GM12878 (cell line): ENCODE results near the gene SMOC1. TPM values are rescaled to one million over a fixed set of nuclear protein-coding genes. Genes with fewer than 3 reads are reported as not detected.

ENCODE experiments used
- ATAC-seq: fragments of 200-7000 bp; cut with Tn5 transposase; 3 replicates; pipeline ENCODE4 v1.9.1; 2020; ENCODE audit warnings: mild to moderate bottlenecking, moderate library complexity
- BruUV-seq: library from RNA; stranded (reverse); fragments of 400-500 nt; replicated peaks from 2 replicates; lab custom pipeline; 2021; lab: Mats Ljungman, UMichigan
- CTCF ChIA-PET: fragments of 300-600 bp; sonication (Branson Sonifier 250); formaldehyde crosslinking; extraction: SDS; loops from one replicate; lab custom pipeline; 2021; ENCODE audit warnings: inconsistent platforms; lab: Yijun Ruan, JAX
- POLR2A ChIA-PET: fragments of 350-600 bp; formaldehyde crosslinking; extraction: SDS; loops from one replicate; lab custom pipeline; 2021; ENCODE audit warnings: inconsistent platforms; lab: Charles Lee
- RAD21 ChIA-PET: fragments of 300-600 bp; sonication (Branson Sonifier 250); formaldehyde crosslinking; loops from one replicate; lab custom pipeline; 2023; ENCODE audit warnings: antibody characterized with exemption; ENCODE audit not compliant: unreplicated experiment; lab: Charles Lee
- SMC1A ChIA-PET: fragments of 300-600 bp; sonication (Branson Sonifier 250); formaldehyde crosslinking; loops from one replicate; lab custom pipeline; 2023; ENCODE audit not compliant: unreplicated experiment, uncharacterized antibody; lab: Charles Lee
- DNase-seq: peaks from one replicate; pipeline ENCODE4 v3.0.0-alpha.2; 2011; ENCODE audit warnings: low read depth, low spot score
- FAIRE-seq: peaks from 3 replicates; lab custom pipeline; 2011; peaks lifted over from hg19 to GRCh38; lab: Jason Lieb, UNC
- H2AFZ ChIP-seq: 2 replicates; pipeline ENCODE4 v1.6.0; 2011; ENCODE audit warnings: low read depth, low read length, control low read depth; ENCODE audit not compliant: control insufficient read depth
- H3K27ac ChIP-seq: 2 replicates; pipeline ENCODE4 v1.5.1; 2011; ENCODE audit warnings: control low read depth; ENCODE audit not compliant: control insufficient read depth, insufficient read depth
- H3K27me3 ChIP-seq, 2 experiments: replicated peaks in 1 of 2; 2 replicates each; pipeline versions ENCODE4 v1.6.0 to v1.6.1; 2011; ENCODE audit warnings: low read length in 1 of 2; ENCODE audit not compliant: control insufficient read depth in 2 of 2, insufficient read depth in 2 of 2
- H3K36me3 ChIP-seq, 2 experiments: 2 replicates each; pipeline ENCODE4 v1.5.1; 2011; ENCODE audit warnings: low read length in 1 of 2; ENCODE audit not compliant: control insufficient read depth in 2 of 2, insufficient read depth in 2 of 2
- H3K4me1 ChIP-seq: 2 replicates; pipeline ENCODE4 v1.6.1; 2011; ENCODE audit warnings: mild to moderate bottlenecking, low read length, moderate library complexity, mixed read lengths; ENCODE audit not compliant: control insufficient read depth, insufficient read depth
- H3K4me2 ChIP-seq: 2 replicates; pipeline ENCODE4 v1.6.0; 2011; ENCODE audit warnings: control low read depth; ENCODE audit not compliant: control insufficient read depth, insufficient read depth
- H3K4me3 ChIP-seq: fragments of 200-600 bp; sonication (generic); 2 replicates; pipeline ENCODE4 v1.5.1; 2016
- H3K79me2 ChIP-seq: 2 replicates; pipeline ENCODE4 v1.6.0; 2011; ENCODE audit warnings: low read length; ENCODE audit not compliant: control insufficient read depth, insufficient read depth
- H3K9ac ChIP-seq: 2 replicates; pipeline ENCODE4 v1.8.0; 2011; ENCODE audit warnings: low read length, control low read depth, mixed read lengths; ENCODE audit not compliant: control insufficient read depth, insufficient read depth
- H3K9me3 ChIP-seq: replicated peaks from 3 replicates; pipeline ENCODE4 v1.5.1; 2011; ENCODE audit warnings: mild to moderate bottlenecking, low read length; ENCODE audit not compliant: control insufficient read depth, insufficient read depth
- H4K20me1 ChIP-seq: 2 replicates; pipeline ENCODE4 v1.6.0; 2011; ENCODE audit not compliant: control insufficient read depth, insufficient read depth
- ATF3 ChIP-seq: IDR thresholded peaks from 2 replicates; pipeline ENCODE4 v1.6.1; 2011; ENCODE audit warnings: low read depth, mild to moderate bottlenecking, low read length, moderate library complexity, borderline replicate concordance; ENCODE audit errors: extremely low read depth
- BCLAF1 ChIP-seq: fragments of 450-650 bp; IDR thresholded peaks from 2 replicates; pipeline ENCODE4 v1.6.1; 2017; ENCODE audit warnings: antibody characterized with exemption, mild to moderate bottlenecking, moderate library complexity
- BRCA1 ChIP-seq: IDR thresholded peaks from 2 replicates; pipeline ENCODE4 v1.6.1; 2011; ENCODE audit warnings: low read depth, low read length, improper control_type of control experiment
- DPF2 ChIP-seq: fragments of 450-650 bp; IDR thresholded peaks from 2 replicates; pipeline ENCODE4 v1.6.1; 2017; ENCODE audit warnings: mild to moderate bottlenecking
- IKZF1 ChIP-seq: fragments of 450-650 bp; conservative IDR thresholded peaks from 2 replicates; pipeline ENCODE4 v1.6.1; 2017; ENCODE audit warnings: antibody characterized with exemption, mild to moderate bottlenecking
- IRF3 ChIP-seq: fragments of 450-650 bp; IDR thresholded peaks from 2 replicates; pipeline ENCODE4 v1.6.1; 2014; ENCODE audit warnings: mild to moderate bottlenecking
- RAD51 ChIP-seq: fragments of 450-650 bp; IDR thresholded peaks from 2 replicates; pipeline ENCODE4 v1.6.1; 2016; ENCODE audit warnings: moderate library complexity, mild to moderate bottlenecking, inconsistent platforms
- RELB ChIP-seq: fragments of 450-650 bp; IDR thresholded peaks from 2 replicates; pipeline ENCODE4 v1.6.1; 2017; ENCODE audit warnings: low read depth, mild to moderate bottlenecking, moderate library complexity
- SIN3A ChIP-seq: IDR thresholded peaks from 2 replicates; pipeline ENCODE4 v1.6.1; 2012; ENCODE audit warnings: low read depth, low read length, improper control_type of control experiment
- SPI1 ChIP-seq: IDR thresholded peaks from 2 replicates; pipeline ENCODE4 v1.6.1; 2011; ENCODE audit warnings: low read depth, mild to moderate bottlenecking, low read length, moderate library complexity, borderline replicate concordance; ENCODE audit not compliant: insufficient read depth
- USF2 ChIP-seq: IDR thresholded peaks from 2 replicates; pipeline ENCODE4 v1.6.1; 2011; ENCODE audit warnings: low read depth, low read length, improper control_type of control experiment, borderline replicate concordance
- ZNF592 ChIP-seq: fragments of 450-650 bp; IDR thresholded peaks from 2 replicates; pipeline ENCODE4 v1.6.1; 2017; ENCODE audit warnings: mild to moderate bottlenecking, moderate library complexity
- ZNF622 ChIP-seq: fragments of 450-650 bp; IDR thresholded peaks from 2 replicates; pipeline ENCODE4 v1.6.1; 2017; ENCODE audit warnings: mild to moderate bottlenecking, inconsistent platforms
- WGBS: methylation state at CpG from one replicate; pipeline ENCODE4 v1.1.6; 2016; ENCODE audit warnings: low lambda C conversion rate; ENCODE audit not compliant: insufficient replicate concordance, insufficient coverage; ENCODE audit errors: missing lambda C conversion rate; 5-methylcytosine and 5-hydroxymethylcytosine counted together
- in situ Hi-C: fragments of 300-500 bp; cut with MboI; formaldehyde crosslinking; loops from 9 replicates; pipeline ENCODE4 v1.14.3; 2018; ENCODE audit warnings: mixed read lengths
- intact Hi-C: fragments of 100-400 bp; cut with micrococcal nuclease; formaldehyde crosslinking; loops from one replicate; pipeline ENCODE4 v1.14.2; 2022; ENCODE audit not compliant: unreplicated experiment
- polyA plus RNA-seq, 11 experiments: library from polyadenylated mRNA; depleted of rRNA in 4 of 11; unstranded in 6 of 11; stranded (reverse) in 5 of 11; fragments of >200 nt; fragmentation: Nextera tagmentation in 4 of 11; fragmentation: Illumina TruSeq in 1 of 11; extraction: Ambion mirVana in 4 of 11; extraction: Trizol in 1 of 11; gene quantifications; 1 replicate in 1 of 11; 2 replicates in 10 of 11; pipeline versions ENCODE4 v1.2.1 to v1.2.3, GENCODE V29; 2011 to 2016; ENCODE audit warnings: inconsistent platforms in 2 of 11, missing spikeins in 2 of 11, low read depth in 1 of 11
- total RNA-seq, 4 experiments: library from RNA; depleted of rRNA in 3 of 4; stranded (reverse); fragments of >200 nt in 3 of 4; fragmentation: Illumina TruSeq in 1 of 4; extraction: Trizol in 1 of 4; gene quantifications; 2 replicates each; pipeline versions ENCODE4 v1.2.1 to v1.2.3, GENCODE V29; 2013 to 2021

SMOC1 gene
- total and polyA plus RNA-seq, 10 of the 15 experiments (the other 5 are each of a cell fraction or from before 2014, with no cell fraction given), result 0.03 to 0.26 (median 0.14) TPM; not detected in 7

- 24% methylated on average over 7 of the region's 7 CpGs for WGBS
- FAIRE-seq, result no peak
- DNase-seq, result no peak
- CTCF ChIA-PET, result interaction anchor here (2.2 kb wide), 1 partner anchor 11 kb away, joined by 11 read pairs; no protein-coding TSS in a partner anchor
- no peaks in the 10 kb centered on the region for H3K27me3 ChIP-seq
- H3K4me2 ChIP-seq, result peak overlapping the region; percentile 4; the same call in 1 of the 2 replicates
- no peak overlapping the region for H2AFZ ChIP-seq
- in situ Hi-C loops (no loop called here), intact Hi-C loops (no loop called here)
- BruUV-seq, result no TSS peak
- SMC1A ChIA-PET, result no interaction called here
- H3K9me3 ChIP-seq, result no peaks in the 10 kb centered on the region
- no peak overlapping the region for H3K4me3 ChIP-seq
- no peaks in the 10 kb centered on the region for H4K20me1 ChIP-seq
- POLR2A ChIA-PET, result no interaction called here
- H3K27ac ChIP-seq, result no peak overlapping the region
- peak; percentile 82 for ATAC-seq
- no peaks in the 10 kb centered on the region for H3K79me2 ChIP-seq
- RAD21 ChIA-PET, result no interaction called here
- H3K36me3 ChIP-seq, result no peaks in the 10 kb centered on the region
- H3K4me1 ChIP-seq, result peaks cover 11% of the 10 kb centered on the region
- no peak overlapping the region for H3K9ac ChIP-seq
- TF ChIP-seq IKZF1, result peak; percentile 36; the same call in 1 of the 2 replicates
- TF ChIP-seq BRCA1, result no peak
- no peak for TF ChIP-seq USF2
- no peak for TF ChIP-seq ZNF622
- TF ChIP-seq RELB, result no peak
- TF ChIP-seq IRF3, result no peak
- TF ChIP-seq SPI1, result peak; percentile 7; the same call in 1 of the 2 replicates
- no peak for TF ChIP-seq RAD51
- TF ChIP-seq ZNF592, result no peak
- TF ChIP-seq BCLAF1, result no peak
- no peak for TF ChIP-seq DPF2
- TF ChIP-seq ATF3, result no peak
- no peak for TF ChIP-seq SIN3A
These were observed 121.4 kb downstream of the SMOC1 start for GRCh38 chr14:70000601-70001000.
